HUES48 (cell line): ENCODE measurements around the gene LONRF3.
A peak's percentile ranks its signal among the peaks of the same experiment; 100 is the strongest.

ENCODE experiments used
- H3K27ac ChIP-seq: one replicate; pipeline ENCODE4 v1.7.0; 2013; ENCODE audit warnings: low read depth, low read length, inconsistent platforms
- H3K27me3 ChIP-seq: 2 replicates; pipeline ENCODE4 v1.6.1; 2013; ENCODE audit warnings: mild to moderate bottlenecking, low read length; ENCODE audit not compliant: control insufficient read depth, insufficient read depth
- H3K36me3 ChIP-seq: 2 replicates; pipeline ENCODE4 v1.6.1; 2013; ENCODE audit warnings: low read length; ENCODE audit not compliant: control insufficient read depth, insufficient read depth
- H3K4me1 ChIP-seq: 2 replicates; pipeline ENCODE4 v1.6.1; 2013; ENCODE audit warnings: mild to moderate bottlenecking, low read length; ENCODE audit not compliant: control insufficient read depth, insufficient read depth
- H3K4me3 ChIP-seq: 2 replicates; pipeline ENCODE4 v1.5.1; 2013; ENCODE audit warnings: mild to moderate bottlenecking, low read depth, low read length
- H3K9ac ChIP-seq: 2 replicates; pipeline ENCODE4 v1.6.1; 2013; ENCODE audit warnings: mild to moderate bottlenecking, low read depth, low read length, moderate library complexity
- H3K9me3 ChIP-seq: 2 replicates; pipeline ENCODE4 v1.6.1; 2013; ENCODE audit warnings: low read length; ENCODE audit not compliant: control insufficient read depth, insufficient read depth

The LONRF3 gene

GRCh38 chrX:118968031-118968430, 6.4 kb upstream of the LONRF3 start:
- Histone ChIP-seq H3K4me1 (peaks cover 13% of the 10 kb centered on the region), H3K4me3 (no peak overlapping the region), H3K9ac (no peak overlapping the region), H3K36me3 (no peaks in the 10 kb centered on the region), H3K27me3 (peaks cover 98% of the 10 kb centered on the region), H3K27ac (no peak overlapping the region), H3K9me3 (0 out of 2 replicates have a peak, but pooled peaks cover 3% of the 10 kb centered on the region)

- H3K27ac ChIP-seq: no peak overlapping the region
- no peak overlapping the region for H3K9ac ChIP-seq
- peaks cover 100% of the 10 kb centered on the region for H3K27me3 ChIP-seq
- H3K4me3 ChIP-seq: no peak overlapping the region
- peaks cover 26% of the 10 kb centered on the region for H3K4me1 ChIP-seq
- H3K9me3 ChIP-seq: 0 out of 2 replicates have a peak, but pooled peaks cover 3% of the 10 kb centered on the region
- no peaks in the 10 kb centered on the region for H3K36me3 ChIP-seq
These were observed 2.9 kb upstream of the LONRF3 start for GRCh38 chrX:118971552-118971951.

- no peak overlapping the region for H3K4me3 ChIP-seq
- H3K27ac ChIP-seq: no peak overlapping the region
- no peaks in the 10 kb centered on the region for H3K36me3 ChIP-seq
- H3K9me3 ChIP-seq: 0 out of 2 replicates have a peak, but pooled peaks cover 3% of the 10 kb centered on the region
- H3K27me3 ChIP-seq: peaks cover 100% of the 10 kb centered on the region
- peaks cover 32% of the 10 kb centered on the region for H3K4me1 ChIP-seq
- no peak overlapping the region for H3K9ac ChIP-seq
These were observed 880 bp upstream of the LONRF3 start for GRCh38 chrX:118973389-118974087.

- H3K9me3 ChIP-seq: peaks cover 3% of the 10 kb centered on the region; the same call in 1 of the 2 replicates
- no peak overlapping the region for H3K9ac ChIP-seq
- H3K27me3 ChIP-seq: peaks cover 99% of the 10 kb centered on the region
- H3K27ac ChIP-seq: no peak overlapping the region
- H3K36me3 ChIP-seq: no peaks in the 10 kb centered on the region
- peak overlapping the region; percentile 36 for H3K4me3 ChIP-seq
- peaks cover 32% of the 10 kb centered on the region for H3K4me1 ChIP-seq
These were observed 672 bp downstream of the LONRF3 start for GRCh38 chrX:118974908-118975671.

GRCh38 chrX:118975831-118976598, 1.6 kb downstream of the LONRF3 start:
- Histone ChIP-seq H3K4me1 (peaks cover 29% of the 10 kb centered on the region), H3K27me3 (peaks cover 99% of the 10 kb centered on the region), H3K27ac (no peak overlapping the region), H3K36me3 (no peaks in the 10 kb centered on the region), H3K4me3 (peak overlapping the region; percentile 52), H3K9ac (no peak overlapping the region), H3K9me3 (peaks cover 3% of the 10 kb centered on the region; the same call in 1 of the 2 replicates)

- Histone ChIP-seq H3K36me3 (no peaks in the 10 kb centered on the region), H3K9me3 (peaks cover 3% of the 10 kb centered on the region; the same call in 1 of the 2 replicates), H3K27ac (no peak overlapping the region), H3K9ac (no peak overlapping the region), H3K4me1 (peaks cover 22% of the 10 kb centered on the region), H3K27me3 (peaks cover 96% of the 10 kb centered on the region), H3K4me3 (peak overlapping the region; percentile 52; the same call in 1 of the 2 replicates)
These were observed 2.4 kb downstream of the LONRF3 start for GRCh38 chrX:118976599-118977340.

GRCh38 chrX:118977424-118977823, 3.0 kb downstream of the LONRF3 start:
- H3K4me1 ChIP-seq: peaks cover 19% of the 10 kb centered on the region; the same call in 1 of the 2 replicates
- no peak overlapping the region for H3K9ac ChIP-seq
- H3K27me3 ChIP-seq: peaks cover 96% of the 10 kb centered on the region
- H3K36me3 ChIP-seq: no peaks in the 10 kb centered on the region
- no peak overlapping the region for H3K4me3 ChIP-seq
- H3K9me3 ChIP-seq: peaks cover 3% of the 10 kb centered on the region; the same call in 1 of the 2 replicates
- H3K27ac ChIP-seq: no peak overlapping the region

- Histone ChIP-seq H3K9ac (no peak overlapping the region), H3K36me3 (no peaks in the 10 kb centered on the region), H3K9me3 (no peaks in the 10 kb centered on the region; the same call in 1 of the 2 replicates), H3K4me3 (no peak overlapping the region), H3K27me3 (peaks cover 96% of the 10 kb centered on the region), H3K27ac (no peak overlapping the region), H3K4me1 (peaks cover 15% of the 10 kb centered on the region; the same call in 1 of the 2 replicates)
These were observed 4.0 kb downstream of the LONRF3 start for GRCh38 chrX:118978451-118978850.

- Histone ChIP-seq H3K27me3 (peaks cover 95% of the 10 kb centered on the region), H3K9ac (no peak overlapping the region), H3K36me3 (no peaks in the 10 kb centered on the region), H3K27ac (no peak overlapping the region), H3K9me3 (no peaks in the 10 kb centered on the region; the same call in 1 of the 2 replicates), H3K4me3 (no peak overlapping the region), H3K4me1 (peaks cover 7% of the 10 kb centered on the region; the same call in 1 of the 2 replicates)
These were observed 6.3 kb downstream of the LONRF3 start for GRCh38 chrX:118980761-118981160.

- no peak overlapping the region for H3K27ac ChIP-seq
These were observed 9.1 kb downstream of the LONRF3 start for GRCh38 chrX:118983513-118983912.

More at GRCh38 chrX:118983513-118983912, 9.1 kb downstream of the LONRF3 start:
- Histone ChIP-seq H3K9ac (no peak overlapping the region), H3K4me3 (no peak overlapping the region), H3K4me1 (no peaks in the 10 kb centered on the region), H3K9me3 (no peaks in the 10 kb centered on the region; the same call in 1 of the 2 replicates), H3K36me3 (no peaks in the 10 kb centered on the region), H3K27me3 (peaks cover 91% of the 10 kb centered on the region)
